Tibial artery (tissue), 4 donors: ENCODE results near the gene EYS.

Experiments
- DNase-seq, 2 donors: peaks; one replicate each; pipeline ENCODE4 v3.0.0-alpha.2; 2019
- H3K27ac ChIP-seq, 2 donors: fragments of 200-600 bp; sonication (generic) in 1 of 2; 1 replicate in 1 of 2; 2 replicates in 1 of 2; pipeline ENCODE4 v1.5.1; 2018 to 2019; ENCODE audit warnings: mild to moderate bottlenecking in 1 of 2
- H3K27me3 ChIP-seq, 2 donors: fragments of 200-600 bp; sonication (generic) in 1 of 2; one replicate each; pipeline versions ENCODE4 v1.5.1 to v1.6.0; 2016 to 2019
- H3K36me3 ChIP-seq, 3 donors: fragments of 200-600 bp; sonication (generic) in 2 of 3; one replicate each; pipeline ENCODE4 v1.5.1; 2016 to 2019; ENCODE audit warnings: mild to moderate bottlenecking in 2 of 3
- H3K4me1 ChIP-seq, 4 donors: fragments of 200-600 bp; sonication (generic) in 2 of 4; 1 replicate in 3 of 4; 2 replicates in 1 of 4; pipeline ENCODE4 v1.5.1; 2016 to 2019
- H3K4me3 ChIP-seq, 2 donors: fragments of 200-600 bp; sonication (generic) in 1 of 2; 1 replicate in 1 of 2; 2 replicates in 1 of 2; pipeline ENCODE4 v1.5.1; 2018 to 2019; ENCODE audit warnings: mild to moderate bottlenecking in 2 of 2
- H3K9me3 ChIP-seq, 3 donors: fragments of 200-600 bp; sonication (generic) in 1 of 3; one replicate each; pipeline ENCODE4 v1.5.1; 2016 to 2019
- CTCF ChIP-seq, 2 experiments: fragments of 200-600 bp in 1 of 2; fragments of 450-650 bp in 1 of 2; IDR thresholded peaks; one replicate each; pipeline ENCODE4 v1.5.1; 2017 to 2019; ENCODE audit warnings: antibody characterized with exemption in 2 of 2, mild to moderate bottlenecking in 1 of 2, moderate library complexity in 1 of 2
- intact Hi-C: fragments of 100-400 bp; cut with DNase I; formaldehyde crosslinking; loops from one replicate; pipeline ENCODE4 v1.15.0; 2023; ENCODE audit warnings: low total_unique reads

The EYS gene

GRCh38 chr6:63799313-63799712 lies 1907.7 kb downstream of the EYS start:
- no peaks in the 10 kb centered on the region for H3K27me3 ChIP-seq
- intact Hi-C loops = no loop called here
- H3K4me3 ChIP-seq = no peak overlapping the region
- no peaks in the 10 kb centered on the region for H3K4me1 ChIP-seq
- H3K36me3 ChIP-seq = no peaks in the 10 kb centered on the region
- DNase-seq = no peak
- no peaks in the 10 kb centered on the region for H3K9me3 ChIP-seq
- H3K27ac ChIP-seq = no peak overlapping the region
- TF ChIP-seq CTCF (IDR thresholded peaks at IDR 0.05) = no peak

GRCh38 chr6:63798378-63798777 lies 1908.6 kb downstream of the EYS start:
- intact Hi-C loops = no loop called here
- Histone ChIP-seq H3K36me3 (no peaks in the 10 kb centered on the region), H3K27me3 (no peaks in the 10 kb centered on the region), H3K4me3 (no peak overlapping the region), H3K9me3 (no peaks in the 10 kb centered on the region), H3K4me1 (no peaks in the 10 kb centered on the region), H3K27ac (no peak overlapping the region)
- TF ChIP-seq CTCF (IDR thresholded peaks at IDR 0.05) = no peak
- DNase-seq = no peak

GRCh38 chr6:63797721-63798120 lies 1909.3 kb downstream of the EYS start:
- DNase-seq = no peak
- Histone ChIP-seq H3K27me3 (no peaks in the 10 kb centered on the region), H3K9me3 (no peaks in the 10 kb centered on the region), H3K36me3 (no peaks in the 10 kb centered on the region), H3K4me3 (no peak overlapping the region), H3K27ac (no peak overlapping the region), H3K4me1 (no peaks in the 10 kb centered on the region)
- no peak for TF ChIP-seq CTCF (IDR thresholded peaks at IDR 0.05)
- intact Hi-C loops = no loop called here

- Histone ChIP-seq H3K27me3 (no peaks in the 10 kb centered on the region), H3K27ac (no peak overlapping the region), H3K36me3 (no peaks in the 10 kb centered on the region), H3K4me3 (no peak overlapping the region), H3K9me3 (no peaks in the 10 kb centered on the region), H3K4me1 (no peaks in the 10 kb centered on the region)
- no peak for TF ChIP-seq CTCF (IDR thresholded peaks at IDR 0.05)
- DNase-seq = no peak
- intact Hi-C loops = no loop called here
Measured at GRCh38 chr6:63795826-63796225, 1911.2 kb downstream of the EYS start.

- Histone ChIP-seq H3K9me3 (no peaks in the 10 kb centered on the region), H3K4me1 (no peaks in the 10 kb centered on the region), H3K27ac (no peak overlapping the region), H3K4me3 (no peak overlapping the region), H3K36me3 (no peaks in the 10 kb centered on the region), H3K27me3 (no peaks in the 10 kb centered on the region)
- TF ChIP-seq CTCF (IDR thresholded peaks at IDR 0.05) = no peak
- no peak for DNase-seq
- intact Hi-C loops = no loop called here
Measured at GRCh38 chr6:63795006-63795405, 1912.0 kb downstream of the EYS start.

- Histone ChIP-seq H3K9me3 (no peaks in the 10 kb centered on the region), H3K27ac (no peak overlapping the region), H3K36me3 (no peaks in the 10 kb centered on the region), H3K4me3 (no peak overlapping the region), H3K27me3 (no peaks in the 10 kb centered on the region), H3K4me1 (no peaks in the 10 kb centered on the region)
- no peak for DNase-seq
- intact Hi-C loops = no loop called here
- no peak for TF ChIP-seq CTCF (IDR thresholded peaks at IDR 0.05)
Measured at GRCh38 chr6:63793465-63794137, 1913.4 kb downstream of the EYS start.
